Kidney tubule cell (primary cell): ENCODE results near the gene UBXN6.

Source experiments
- DNase-seq: peaks from one replicate; pipeline ENCODE4 v3.0.0-alpha.2; 2018; ENCODE audit warnings: low spot score

The UBXN6 gene

DNA sequence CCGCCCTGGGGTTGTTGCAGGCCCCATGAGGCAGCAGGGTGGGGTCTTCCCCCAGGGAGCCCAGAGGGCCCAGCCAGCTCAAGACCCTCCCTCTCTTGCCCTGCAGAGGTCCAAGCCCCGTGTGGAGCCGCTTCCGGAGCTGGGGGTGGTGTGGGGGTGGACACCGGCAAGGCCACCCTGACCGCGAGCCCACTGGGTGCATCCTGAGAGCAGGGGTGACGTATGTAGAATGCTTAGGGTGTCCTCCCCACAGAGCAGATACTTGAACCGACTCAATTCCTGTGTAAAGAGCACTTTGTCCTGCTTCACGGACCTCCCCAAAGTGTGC lies 14.8 kb downstream of the UBXN6 start:
- no peak for DNase-seq

GRCh38 chr19:4441994-4442818 lies 15.4 kb downstream of the UBXN6 start:
- no peak for DNase-seq

- no peak for DNase-seq
Measured at GRCh38 chr19:4439243-4439642, 18.4 kb downstream of the UBXN6 start.

- DNase-seq, result no peak
Measured at GRCh38 chr19:4437103-4437502, 20.5 kb downstream of the UBXN6 start.

DNA sequence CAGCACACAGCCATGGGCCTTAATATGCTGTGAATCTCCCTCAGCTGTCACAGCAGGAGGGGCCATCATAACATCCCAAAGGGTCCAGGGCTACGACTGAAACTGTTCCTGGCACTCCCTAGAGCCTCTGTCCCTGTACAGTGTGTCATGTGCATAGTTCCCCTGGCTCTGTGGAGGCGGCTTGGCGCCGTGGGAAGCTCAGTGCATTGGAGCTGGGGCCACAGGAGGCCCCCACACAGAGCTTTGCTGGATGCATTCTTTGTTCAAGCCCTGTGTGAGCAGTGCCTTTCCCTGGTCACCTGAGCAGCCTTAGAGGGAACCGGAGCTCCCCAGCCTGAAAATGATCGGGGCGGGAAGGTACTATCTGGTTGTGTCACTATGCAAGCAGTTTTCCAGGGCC lies 21.4 kb downstream of the UBXN6 start:
- DNase-seq, result no peak

DNA sequence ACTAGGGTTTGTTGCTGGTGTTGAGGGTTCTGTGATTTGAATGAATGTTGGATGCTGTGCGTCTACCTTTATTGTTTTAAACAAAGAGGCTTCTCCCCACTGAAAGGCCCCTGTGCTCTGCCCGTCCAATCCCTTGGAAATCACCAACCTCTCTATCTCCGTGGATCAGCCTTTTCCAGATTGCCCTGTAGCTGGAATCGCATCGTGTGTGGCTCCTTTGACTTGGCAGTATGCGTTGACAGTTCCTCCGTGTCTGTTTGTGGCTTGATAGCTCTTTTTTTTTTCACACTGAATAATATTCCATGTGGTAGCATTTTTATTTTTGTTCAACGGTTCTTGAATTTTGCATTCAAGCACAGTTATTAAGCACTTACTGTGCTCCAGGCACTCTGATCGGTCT lies 23.2 kb downstream of the UBXN6 start:
- DNase-seq, result no peak

DNA sequence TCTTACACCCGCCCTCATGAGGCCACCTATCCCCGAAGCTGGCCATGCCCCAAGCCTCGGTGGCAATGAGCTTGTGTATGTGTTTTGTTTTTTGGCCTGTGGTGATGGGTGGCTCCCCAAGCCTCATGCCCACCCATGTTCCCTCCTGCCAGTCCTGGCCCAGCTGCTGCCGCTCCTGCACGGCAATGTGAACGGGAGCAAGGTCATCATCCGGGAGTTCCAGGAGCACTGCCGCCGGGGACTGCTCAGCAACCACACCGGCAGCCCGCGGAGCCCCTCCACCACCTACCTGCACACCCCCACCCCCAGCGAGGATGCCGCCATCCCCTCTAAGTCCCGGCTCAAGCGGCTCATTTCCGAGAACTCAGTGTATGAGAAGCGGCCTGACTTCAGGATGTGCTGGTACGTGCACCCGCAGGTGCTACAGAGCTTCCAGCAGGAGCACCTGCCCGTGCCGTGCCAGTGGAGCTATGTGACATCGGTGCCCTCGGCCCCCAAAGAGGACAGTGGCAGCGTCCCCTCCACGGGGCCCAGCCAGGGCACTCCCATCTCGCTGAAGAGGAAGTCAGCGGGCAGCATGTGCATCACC lies 24.6 kb downstream of the UBXN6 start:
- DNase-seq, result no peak

DNA sequence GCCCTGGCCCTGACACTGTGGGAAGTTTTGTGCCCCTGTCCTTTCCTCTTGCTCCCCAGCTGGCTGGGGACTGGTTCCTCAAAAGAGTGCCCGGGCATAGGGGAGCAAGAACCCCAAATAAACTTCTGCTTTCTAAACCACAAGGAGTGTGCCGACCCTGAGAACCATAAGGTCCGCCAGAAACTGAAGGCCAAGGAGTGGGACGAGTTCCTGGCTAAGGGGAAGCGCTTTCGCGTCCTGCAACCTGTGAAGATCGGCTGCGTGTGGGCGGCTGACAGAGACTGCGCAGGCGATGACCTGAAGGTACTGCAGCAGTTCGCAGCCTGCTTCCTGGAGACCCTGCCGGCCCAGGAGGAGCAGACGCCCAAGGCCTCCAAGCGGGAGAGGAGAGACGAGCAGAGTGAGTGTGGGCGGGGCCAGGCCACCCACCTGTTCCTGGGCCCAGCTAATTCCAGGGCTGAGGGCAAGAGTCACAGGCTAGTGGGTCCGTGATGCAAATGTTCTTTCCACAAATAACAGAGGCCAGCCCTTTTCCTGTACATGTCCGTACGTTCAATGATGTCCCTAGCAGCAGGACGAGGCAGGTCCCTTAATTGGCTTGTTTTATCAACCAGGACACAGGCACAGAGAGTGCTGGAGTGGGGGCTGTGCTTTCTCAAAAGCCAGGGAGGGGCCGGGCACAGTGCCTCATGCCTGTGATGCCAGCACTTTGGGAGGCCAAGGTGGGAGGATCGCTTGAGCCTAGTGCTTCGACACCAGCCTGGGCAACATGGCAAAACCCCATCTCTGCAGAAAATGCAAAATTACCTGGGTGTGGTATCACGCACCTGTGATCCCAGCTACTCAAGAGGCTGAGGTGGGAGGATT lies 25.6 kb downstream of the UBXN6 start:
- no peak for DNase-seq

DNA sequence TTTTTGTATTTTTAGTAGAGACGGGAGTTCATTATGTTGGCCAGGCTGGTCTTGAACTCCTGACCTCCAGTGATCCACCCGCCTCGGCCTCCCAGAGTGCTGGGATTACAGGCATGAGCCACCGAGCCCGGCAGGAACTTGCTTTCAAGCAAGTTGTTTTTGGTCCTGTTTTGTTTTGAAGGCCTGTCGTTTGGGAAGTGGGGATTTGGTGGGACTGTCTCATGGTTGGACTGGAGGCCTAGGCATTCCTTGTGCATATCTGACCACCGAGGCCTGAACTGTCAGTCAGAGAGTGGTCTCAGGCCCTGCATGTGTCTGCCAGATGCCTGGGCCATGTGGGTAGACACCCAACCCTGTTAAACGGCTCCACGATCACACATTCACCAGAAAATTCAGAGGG lies 26.3 kb downstream of the UBXN6 start:
- DNase-seq, result no peak

GRCh38 chr19:4430760-4431159 lies 26.8 kb downstream of the UBXN6 start:
- no peak for DNase-seq

- DNase-seq, result no peak
Measured at GRCh38 chr19:4429771-4430171, 27.8 kb downstream of the UBXN6 start.

- no peak for DNase-seq
Measured at GRCh38 chr19:4429256-4429655, 28.3 kb downstream of the UBXN6 start.

DNA sequence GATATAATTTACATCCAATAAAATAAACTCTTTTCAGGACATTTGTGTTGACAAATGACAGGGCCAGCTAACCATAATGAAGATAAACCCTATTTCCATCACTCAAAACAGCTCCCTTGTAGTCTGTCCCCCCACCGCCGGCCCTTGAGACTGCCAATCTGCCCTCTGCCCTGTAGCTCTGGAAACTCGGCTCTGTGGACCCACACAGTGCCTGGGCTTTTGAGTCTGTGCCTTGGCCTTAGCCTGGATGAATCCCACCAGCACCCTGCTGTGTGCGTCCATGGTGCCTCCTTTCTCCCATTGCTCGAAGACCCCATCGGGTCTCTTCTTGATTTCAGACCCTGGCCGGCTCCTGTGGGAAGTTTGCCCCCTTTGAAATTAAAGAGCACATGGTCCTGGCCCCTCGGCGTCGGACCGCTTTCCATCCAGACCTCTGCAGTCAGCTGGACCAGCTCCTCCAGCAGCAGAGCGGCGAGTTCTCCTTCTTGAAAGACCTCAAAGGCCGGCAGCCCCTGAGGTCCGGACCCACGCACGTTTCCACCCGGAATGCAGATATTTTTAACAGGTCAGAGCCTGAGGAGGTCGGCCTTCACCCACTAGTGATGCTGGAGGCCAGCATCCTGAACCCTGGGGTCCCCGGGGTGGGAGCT lies 29.1 kb downstream of the UBXN6 start:
- no peak for DNase-seq

- no peak for DNase-seq
Measured at GRCh38 chr19:4425537-4425936, 32.1 kb downstream of the UBXN6 start.

DNA sequence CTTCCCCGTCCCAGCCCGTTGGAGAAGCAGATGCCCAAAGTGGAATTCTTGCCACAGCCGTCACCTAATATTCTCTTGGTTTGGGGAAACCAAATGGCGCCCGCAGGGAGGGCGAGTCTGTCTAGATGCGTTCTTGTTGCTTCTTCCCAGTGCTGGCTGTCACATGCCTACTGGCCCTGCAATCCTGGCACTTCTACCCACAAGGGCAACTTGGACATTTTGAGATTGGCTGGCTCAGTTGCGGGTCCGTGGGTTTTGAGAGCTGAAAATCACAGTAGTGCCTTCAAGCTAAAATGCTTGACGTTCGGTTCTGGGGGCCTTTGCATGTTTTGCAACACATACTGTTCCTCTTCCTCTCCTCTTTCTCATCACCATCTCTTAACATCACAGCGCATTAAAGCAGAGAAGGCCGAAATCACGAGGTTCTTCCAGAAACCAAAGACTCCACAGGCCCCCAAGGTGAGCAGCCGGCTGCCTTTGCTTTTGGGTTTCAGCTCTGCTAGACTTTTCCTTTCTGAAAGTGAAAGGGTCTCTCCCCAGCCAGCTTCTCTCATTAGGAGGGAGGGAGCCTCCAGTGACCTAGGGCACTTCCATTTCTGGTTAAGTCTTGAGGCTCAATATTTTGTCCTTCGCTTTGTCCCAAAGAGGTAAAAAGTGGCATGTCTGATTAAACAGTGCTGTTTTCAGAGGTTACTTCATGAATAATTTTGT lies 34.0 kb downstream of the UBXN6 start:
- no peak for DNase-seq

GRCh38 chr19:4416268-4416667 lies 41.3 kb downstream of the UBXN6 start:
- no peak for DNase-seq

GRCh38 chr19:4415352-4415751 lies 42.2 kb downstream of the UBXN6 start:
- DNase-seq, result no peak

DNA sequence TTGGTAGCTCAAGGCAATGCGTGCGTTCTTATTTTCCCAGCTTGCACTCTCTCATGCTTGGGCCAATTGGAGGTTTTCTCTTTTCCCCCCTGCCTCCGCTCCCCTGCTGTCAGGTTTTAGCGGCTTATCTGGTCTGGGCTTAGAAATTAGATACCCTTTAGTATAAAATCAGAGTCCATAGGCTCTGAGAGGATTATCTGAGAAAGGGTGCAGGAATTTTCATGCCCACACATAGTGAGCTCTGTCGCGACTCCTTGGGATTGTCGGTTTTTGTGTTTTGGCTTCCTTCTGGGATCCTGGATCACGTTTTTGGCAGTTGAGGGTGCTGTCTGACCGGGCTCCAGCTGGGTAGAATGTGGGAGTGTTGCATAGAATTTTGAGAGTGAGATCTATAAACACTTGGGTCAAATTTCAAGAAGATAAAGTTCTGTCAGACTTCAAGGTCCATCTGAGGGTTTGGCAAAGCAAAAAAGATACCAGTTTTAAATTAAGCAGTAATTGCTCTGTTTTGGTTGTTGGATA lies 42.7 kb downstream of the UBXN6 start:
- no peak for DNase-seq

DNA sequence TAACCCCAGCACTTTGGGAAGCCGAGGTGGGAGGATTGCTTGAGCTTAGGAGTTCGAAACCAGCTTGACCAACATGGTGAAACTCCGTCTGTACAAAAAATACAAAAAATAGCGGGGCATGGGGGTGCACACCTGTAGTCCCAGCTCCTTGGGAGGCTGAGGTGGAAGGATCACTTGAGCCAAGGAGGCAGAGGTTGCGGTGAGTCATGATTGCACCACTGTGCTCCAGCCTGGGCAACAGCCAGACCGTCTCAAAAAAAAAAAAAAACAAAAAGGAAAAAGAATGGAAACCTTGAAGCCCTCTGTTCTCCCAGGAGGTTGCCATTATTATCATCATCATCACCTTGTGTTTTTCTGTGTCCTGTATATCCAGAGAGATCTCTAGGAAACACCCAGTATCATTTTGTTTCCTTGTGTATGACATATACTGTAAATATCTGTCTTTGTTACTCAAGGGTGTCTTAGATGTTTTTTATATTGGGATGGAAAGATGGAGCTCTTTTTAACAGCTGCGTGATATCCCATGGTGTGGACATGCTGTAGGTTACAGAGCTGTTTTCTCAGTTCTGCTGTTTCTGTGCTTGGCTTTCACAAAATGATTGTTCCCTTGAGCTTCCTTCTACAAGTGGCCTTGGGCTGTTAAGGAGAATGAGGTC lies 43.3 kb downstream of the UBXN6 start:
- DNase-seq, result peak; percentile 16

DNA sequence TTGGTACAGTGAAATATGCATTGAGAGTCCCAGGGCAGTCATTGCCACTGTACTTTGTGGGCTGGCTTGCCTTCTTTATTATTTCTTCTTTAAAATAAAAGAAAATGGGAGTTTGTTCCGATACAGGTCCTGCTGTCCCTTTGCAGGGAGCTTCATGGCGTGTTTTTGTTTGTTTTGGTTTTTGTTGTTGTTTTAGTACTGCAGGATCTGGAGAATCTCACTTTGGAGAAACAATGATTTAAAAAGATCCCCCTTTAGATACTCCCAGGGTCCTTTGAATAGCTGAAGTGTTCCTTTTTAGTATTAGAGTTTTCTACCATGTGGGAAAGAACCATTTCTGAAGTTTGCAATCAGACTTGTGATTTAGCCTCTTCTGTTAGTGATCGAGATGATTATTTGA lies 44.0 kb downstream of the UBXN6 start:
- DNase-seq, result no peak
